Skin of body (tissue), 3 donors: Measurements from ENCODE around the gene NOTCH1. TPM values are rescaled to one million over a fixed set of nuclear protein-coding genes. Genes with fewer than 3 reads are reported as not detected.

Experiments
- DNase-seq: peaks from one replicate; lab custom pipeline; 2025; lab: John Stamatoyannopoulos, UW
- small RNA-seq: library from RNA; depleted of rRNA; stranded (forward); fragments of <200 nt; gene quantifications from one replicate; pipeline ENCODE3, GENCODE V24; 2014; ENCODE audit warnings: low replicate concordance
- total RNA-seq: library from RNA; depleted of rRNA; stranded (reverse); fragments of >200 nt; gene quantifications from one replicate; pipeline ENCODE4 v1.2.3, GENCODE V29; 2014

The NOTCH1 gene
- total RNA-seq, 1 donor from 2014 or later = 47.7 TPM

DNA sequence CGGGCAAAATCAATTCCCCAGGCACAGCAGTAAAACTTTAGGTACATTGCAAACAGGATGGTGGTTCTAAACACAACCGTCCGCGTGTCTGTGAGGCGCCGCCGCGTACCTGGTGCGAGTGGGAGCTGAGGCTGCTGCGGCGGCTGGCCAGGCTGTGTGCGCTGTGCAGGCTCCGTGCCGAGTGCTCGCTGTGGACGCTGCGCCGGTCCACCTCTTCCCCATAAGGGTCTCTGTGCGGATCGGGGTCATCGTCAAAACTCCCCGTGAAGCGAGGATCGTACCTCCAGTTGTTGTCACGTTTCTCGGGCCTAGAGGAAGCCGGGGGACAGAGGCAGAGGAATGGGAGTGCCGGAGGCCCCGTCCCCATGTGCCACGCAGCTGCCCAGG, 79.7 kb downstream of the NOTCH1 start:
- DNase-seq = no peak

DNA sequence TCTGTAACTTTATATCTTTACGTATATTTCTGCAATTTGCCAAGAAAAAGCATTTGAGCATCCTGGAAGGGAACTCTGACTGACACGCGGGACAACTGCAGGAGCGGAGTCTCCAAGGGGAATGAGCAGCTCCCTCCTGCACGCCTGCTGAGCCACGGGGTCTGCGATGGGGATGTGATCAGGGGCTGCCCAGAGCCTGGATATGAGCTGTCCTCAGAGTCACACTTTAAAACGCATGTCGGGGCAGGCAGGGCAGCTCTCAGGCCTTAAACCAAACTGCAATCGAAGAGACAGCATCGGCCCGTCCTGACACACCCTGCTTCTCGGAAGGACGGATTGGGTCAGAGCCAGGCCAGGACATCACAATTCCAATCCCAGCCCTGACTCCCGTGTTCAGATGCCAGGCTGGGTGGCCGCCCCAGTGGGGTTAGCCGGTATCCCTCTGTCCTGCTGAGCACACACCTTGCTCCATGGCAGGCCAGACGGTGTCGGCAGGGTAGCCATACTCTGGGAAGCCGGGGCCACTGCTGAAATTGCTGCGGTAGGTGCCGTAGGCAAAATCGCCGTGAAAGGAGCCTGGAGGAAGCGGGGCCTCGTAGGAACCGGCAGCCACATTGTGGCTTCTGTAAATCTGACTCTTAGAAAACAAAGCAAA, 80.2 kb downstream of the NOTCH1 start:
- no peak for DNase-seq

DNA sequence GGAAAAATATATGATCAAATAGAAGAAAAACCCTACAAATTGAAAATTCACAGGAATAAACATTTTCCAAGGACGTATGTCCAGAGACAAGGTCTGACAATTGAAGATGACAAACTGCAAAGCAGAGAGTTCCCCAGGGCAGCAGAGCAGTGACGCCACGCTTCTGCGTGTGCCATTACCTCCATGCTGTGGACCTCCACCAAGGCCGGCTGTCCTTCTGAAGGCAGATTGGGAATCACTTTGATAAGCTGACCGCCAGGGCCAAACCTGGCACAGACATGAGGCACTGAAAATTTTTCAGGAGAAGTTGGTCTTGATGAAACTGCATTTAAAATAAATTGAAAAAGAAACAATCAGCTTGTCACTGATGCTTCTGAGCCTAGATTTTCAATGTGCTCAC, 81.6 kb downstream of the NOTCH1 start:
- DNase-seq = no peak

DNA sequence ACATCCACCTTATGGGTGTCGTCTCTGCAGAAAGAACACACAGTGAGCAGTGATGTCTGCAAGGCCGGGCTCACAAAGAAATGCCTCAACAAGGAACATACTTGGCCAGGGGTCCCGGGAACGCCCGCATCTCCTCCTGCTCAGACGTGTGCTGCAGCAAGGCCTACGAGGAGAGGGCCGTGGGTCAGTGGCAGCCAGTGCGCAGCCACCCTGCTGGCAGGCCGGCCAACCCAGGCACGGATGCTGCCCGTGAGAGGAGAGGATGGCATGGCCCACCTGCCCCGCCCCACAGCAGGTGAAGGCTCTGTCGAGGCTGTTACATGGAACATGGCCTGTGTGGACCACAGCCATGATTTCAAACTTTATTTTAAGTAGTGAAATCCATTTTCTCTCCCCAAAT, 82.3 kb downstream of the NOTCH1 start:
- no peak for DNase-seq

DNA sequence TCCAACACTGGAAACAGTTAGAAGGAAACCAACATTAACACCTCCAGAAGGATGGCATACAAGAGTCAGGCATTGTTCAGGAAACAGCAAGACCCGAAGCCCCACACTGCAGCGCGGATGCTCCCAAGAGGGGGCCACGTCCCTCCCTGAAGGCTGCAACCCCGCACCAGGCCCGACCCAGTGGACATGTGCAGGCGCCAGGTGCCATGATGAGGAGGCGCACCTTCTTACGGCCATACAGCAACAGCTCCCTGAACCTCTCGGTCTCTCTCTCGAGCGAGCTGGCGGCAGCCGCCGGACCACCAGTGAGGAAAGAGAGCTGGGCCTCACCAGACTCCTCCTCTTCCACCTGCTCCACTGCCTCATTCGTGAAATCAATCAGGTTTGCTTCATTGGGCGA, 83.2 kb downstream of the NOTCH1 start:
- no peak for DNase-seq

DNA sequence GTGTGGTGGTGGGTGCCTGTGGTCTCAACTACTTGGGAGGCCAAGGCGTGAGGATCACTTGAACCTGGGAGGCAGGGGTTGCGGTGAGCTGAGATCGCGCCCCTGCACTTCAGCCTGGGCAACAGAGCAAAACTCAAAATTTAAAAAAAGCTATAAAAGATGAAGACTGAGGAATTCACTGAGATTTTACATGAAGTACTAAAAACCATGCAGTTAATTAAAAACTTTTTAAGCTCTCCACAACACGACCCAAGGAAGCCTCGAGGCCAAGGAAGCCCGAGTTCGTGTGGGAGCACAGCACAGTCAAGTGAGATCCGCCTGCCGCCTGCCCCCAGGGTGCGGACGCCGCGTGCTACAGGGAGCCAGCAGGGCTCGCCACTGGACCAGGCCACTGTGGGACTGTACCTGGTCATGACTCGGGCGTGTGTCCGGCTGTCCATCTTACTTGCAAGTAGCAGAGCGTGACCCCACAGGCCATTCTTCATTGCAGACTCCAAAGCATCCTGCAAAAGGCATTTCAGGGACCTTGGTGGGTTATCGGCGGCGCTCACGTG, 85.0 kb downstream of the NOTCH1 start:
- no peak for DNase-seq

DNA sequence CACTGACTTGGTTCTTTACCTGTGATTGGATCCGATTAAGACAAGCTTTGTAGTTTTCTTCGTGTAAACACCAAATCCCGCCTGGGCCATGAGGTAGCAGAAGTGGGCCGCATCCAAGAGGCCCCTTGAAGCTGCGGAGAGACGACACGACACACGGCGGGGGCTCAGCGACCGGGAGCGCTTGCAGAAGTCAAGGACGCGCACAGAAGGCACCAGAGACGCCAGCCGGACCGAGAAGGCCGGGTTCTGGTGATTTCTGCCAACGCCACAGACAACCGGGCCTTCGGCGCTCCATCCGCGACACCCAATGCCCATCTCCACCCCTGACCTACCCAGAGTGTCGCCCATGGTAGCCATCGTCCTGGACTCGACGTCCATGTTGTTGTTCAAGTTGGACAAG, 86.4 kb downstream of the NOTCH1 start:
- no peak for DNase-seq

DNA sequence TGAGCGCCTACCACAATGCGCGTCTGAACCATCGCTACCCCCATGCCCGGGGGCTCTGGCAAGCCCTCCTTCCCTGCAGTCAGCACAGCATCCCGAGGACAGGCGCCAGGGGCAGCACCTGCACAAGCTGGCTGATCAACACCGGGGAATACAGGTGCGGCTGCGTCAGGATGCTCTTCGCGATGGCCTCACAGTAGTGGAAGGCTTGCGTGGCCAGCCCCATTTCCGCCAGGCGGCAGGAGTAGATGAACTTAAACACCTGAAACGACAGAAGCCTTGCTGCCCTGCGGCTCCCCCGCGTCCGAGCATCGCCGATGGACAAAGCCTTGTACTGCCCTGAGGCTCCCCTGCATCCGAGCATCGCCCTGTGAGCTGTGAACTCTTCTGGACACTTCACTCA, 88.5 kb downstream of the NOTCH1 start:
- no peak for DNase-seq

DNA sequence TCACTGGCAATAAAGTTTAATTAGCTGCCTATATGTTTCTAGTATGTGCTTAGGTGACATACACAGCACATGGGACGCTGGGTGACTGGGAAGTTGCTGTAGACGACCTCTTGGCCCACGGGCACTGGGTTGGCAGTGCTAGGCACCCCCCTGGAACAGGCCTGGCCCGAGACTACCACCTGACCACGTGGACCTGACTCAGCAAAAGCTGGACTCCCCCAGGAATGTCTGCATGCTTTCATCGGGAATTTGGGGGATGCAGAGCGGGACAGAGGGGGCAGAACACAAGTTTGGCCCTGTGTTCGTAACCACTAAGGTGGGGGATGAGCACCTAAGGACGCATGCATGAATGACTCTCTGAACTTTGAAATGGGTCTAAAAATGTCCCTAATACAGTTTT, 89.6 kb downstream of the NOTCH1 start:
- no peak for DNase-seq

DNA sequence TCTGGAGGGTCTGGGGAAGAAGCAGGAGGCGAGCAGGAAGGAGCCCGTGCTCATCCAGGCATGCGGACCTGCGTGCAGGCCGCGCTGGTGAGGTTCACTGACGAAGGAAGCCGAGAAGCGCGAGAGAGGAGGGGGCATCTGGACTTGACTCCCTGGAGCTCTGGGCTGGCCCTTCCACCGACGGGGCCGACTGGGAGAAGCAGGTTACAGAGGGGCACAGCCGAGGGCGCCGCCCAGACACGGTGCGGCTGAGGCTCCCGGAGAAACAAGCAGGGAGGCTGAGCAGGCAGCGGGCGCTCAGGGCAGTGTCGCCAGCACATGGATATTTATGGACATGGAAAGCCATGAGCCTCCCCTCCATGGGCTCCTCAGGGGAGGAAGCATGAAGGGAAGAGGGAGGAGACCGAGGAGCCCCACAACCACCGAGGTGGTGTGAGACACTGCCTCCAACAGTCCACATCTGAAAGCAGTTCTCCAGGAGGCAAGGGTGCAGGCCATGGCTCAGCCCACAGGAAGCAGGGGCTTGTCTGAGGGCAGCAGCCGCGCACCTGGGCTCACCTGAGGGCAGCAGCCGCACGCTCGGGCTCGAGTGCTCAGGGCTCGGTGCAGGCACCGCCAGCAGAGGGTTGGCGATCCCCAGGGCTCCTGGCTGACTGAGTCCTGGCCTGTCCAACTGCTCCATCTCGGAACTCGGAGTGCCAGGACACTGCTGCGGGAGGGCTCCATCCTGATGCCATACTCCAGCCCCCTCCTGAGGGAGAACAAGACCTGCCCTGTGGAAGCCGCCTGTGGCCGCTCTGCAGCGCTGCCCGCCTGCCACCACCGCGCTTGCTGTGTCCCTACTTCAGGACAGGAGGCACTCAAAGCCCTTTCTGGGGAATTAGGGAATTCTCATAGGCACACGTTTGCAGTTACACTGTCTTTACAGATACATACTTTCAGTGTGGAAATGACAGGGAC, 90.5 kb downstream of the NOTCH1 start:
- no peak for DNase-seq

DNA sequence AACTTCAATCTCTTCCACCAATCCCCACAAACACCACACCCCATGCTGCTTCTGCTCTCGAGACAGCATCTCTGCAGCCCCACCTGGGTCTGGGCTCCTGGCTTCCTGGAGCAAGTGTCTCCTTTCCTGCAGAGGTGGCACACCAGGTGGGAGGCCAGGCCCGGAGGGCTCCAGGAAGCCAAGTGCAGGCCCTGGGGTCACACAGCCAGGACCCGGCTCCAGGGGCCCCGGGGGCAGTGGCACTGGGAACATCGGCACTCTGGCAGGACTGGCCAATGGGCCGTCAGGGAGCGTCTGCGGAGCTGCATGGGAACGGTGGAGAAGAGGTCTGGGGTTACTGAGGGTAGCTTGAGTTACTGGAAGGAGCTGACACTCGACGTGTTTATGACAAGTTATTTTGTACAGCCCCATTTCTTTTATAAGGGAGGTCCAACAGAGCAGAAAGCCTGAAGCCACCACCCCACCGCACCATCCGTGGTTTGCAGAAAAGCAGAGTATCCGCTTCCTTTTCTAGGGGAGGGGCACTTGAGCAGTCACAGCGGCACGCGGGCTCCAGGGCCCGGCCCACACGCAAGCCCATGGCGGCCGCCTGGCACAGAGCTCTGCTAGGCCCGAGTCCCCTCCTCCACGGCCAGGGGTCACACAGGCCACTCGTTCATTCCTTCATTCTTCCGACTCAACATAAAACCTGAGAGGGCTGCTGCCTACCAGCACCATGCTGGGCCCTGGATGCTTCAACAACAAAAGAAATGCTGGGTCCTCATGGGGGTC, 91.6 kb downstream of the NOTCH1 start:
- no peak for DNase-seq

DNA sequence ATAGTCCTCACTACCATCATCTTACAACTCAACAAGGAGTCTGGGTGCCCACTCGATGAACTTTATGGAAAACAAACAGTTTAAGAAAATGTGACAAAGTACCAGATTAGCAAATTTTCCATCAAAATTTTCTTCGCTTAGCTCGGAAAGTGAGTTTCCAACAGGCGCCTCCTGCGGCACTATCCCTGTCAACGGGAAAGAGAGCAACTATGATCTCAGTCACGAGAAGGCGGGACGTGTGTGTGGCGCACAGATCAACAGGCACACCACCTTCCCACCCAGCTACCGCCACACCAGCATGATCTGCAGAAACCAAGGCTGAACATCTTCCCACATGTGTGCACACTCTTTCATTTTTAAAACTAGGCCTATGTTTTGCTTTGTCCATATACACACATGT, 92.5 kb downstream of the NOTCH1 start:
- no peak for DNase-seq

DNA sequence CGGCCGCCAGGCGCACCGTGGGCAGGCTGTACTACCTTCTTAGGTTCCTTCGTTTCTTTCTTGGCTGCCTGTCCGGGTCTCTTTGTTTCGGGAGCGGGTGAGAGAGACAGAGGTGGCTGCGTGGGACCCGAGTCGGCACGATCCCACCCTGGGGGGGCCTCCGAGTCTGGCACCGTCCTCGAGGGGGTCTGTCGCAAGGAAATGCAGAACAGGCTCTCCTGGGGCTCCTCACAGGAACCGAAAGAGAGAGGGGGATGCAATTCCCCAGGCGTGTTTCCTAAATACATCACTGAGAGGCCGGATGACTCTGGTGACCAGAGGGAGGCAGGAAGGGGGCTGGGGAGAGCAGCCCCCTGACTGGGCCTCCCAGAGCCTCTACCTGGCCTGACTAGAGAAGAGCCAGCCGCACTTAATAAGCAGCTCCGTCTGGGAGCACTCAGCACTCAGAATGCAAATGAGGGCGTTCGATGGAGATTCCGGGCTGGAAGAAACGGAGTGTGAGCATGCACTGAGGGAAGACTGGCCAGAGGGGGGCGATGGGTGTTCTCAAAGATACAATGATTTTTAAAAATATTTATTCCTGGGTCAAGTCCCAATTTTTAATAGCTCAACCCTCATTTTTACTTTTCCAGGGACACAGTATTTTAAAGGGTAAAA, 94.5 kb downstream of the NOTCH1 start:
- DNase-seq = no peak

DNA sequence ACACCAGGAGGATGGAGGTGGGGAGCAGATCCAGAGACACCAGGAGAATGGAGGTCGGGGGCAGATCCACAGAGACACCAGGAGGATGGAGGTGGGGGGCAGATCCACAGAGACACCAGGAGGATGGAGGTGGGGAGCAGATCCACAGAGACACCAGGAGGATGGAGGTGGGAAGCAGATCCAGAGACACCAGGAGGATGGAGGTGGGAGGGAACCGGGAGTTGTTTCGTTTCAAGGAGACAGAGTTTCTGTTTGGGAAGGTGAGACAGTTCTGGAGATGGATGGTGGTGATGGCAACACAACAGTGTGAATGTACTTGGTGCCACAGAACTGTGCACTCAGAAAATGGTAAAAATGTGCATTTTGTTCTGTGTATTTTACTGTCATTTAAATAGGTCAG, 97.2 kb downstream of the NOTCH1 start:
- no peak for DNase-seq

DNA sequence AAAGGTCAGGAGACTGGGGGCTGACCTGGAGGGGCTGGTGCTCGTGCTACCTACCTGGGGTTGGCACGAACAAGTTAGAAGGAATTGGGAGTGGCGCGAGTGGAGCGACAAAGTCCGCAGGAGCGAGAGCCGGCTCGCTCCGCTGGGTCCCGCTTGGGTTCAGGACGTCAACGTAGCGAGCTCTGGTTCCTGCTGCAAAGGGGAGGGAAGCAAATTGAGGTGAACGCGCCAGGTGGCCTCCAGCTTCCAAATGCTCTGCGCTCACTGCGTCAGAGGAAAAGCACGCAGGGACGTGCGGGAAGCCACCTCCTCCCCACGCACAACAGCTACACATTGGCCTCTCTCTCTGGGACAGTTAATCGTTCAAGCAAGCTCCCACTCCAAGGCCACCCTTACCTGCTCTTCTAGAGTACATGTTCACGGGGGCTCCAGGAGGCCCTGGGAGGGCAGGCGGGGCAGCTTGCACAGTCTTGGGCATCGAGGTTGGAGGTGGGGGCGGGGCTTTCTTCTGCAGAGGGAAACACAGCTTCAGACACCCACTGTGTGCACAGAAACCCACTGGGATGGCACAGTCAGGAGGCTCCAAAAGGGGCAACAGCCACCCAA, 98.6 kb downstream of the NOTCH1 start:
- DNase-seq = no peak

DNA sequence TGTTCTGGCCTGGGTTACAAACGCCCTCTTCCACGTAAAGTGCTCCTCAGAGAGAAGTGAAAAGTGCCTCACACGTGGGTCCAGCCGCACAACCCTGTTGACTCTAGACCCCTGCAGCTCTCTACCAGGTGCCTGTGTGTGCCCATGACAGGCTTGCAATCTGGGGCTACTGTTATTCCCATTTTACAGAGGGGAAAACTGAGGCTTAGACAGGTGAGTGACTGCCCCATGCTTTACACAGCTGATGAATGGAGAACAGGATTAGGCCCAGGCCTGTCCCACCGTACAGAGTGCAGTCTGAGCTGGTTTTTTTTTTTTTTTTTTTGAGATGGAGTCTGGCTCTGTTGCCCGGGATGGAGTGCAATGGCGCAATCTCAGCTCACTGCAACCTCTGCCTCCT, 100.0 kb downstream of the NOTCH1 start:
- no peak for DNase-seq

Small RNA genes lying within 50 kb of the gene (small RNA-seq; reads per million reads assigned to genes)
- gene MIR4673 = not detected
- gene MIR4674 = not detected

Other genes with a start within 250 kb of the NOTCH1 start
- 0.10 TPM for gene CCDC187, start 242.0 kb downstream of the NOTCH1 start, total RNA-seq
- gene GPSM1, start 218.5 kb downstream of the NOTCH1 start, total RNA-seq = 18.6 TPM
- gene DNLZ, start 182.3 kb downstream of the NOTCH1 start, total RNA-seq = 5.1 TPM
- 3.0 TPM for gene CARD9, start 172.4 kb downstream of the NOTCH1 start, total RNA-seq
- gene SNAPC4, start 145.9 kb downstream of the NOTCH1 start, total RNA-seq = 5.7 TPM
- gene ENTR1, start 135.4 kb downstream of the NOTCH1 start, total RNA-seq = 21.4 TPM
- gene PMPCA, start 135.4 kb downstream of the NOTCH1 start, total RNA-seq = 26.2 TPM
- 4.8 TPM for gene INPP5E, start 106.2 kb downstream of the NOTCH1 start, total RNA-seq
- gene SEC16A, start 63.0 kb downstream of the NOTCH1 start, total RNA-seq = 26.5 TPM
- 29.0 TPM for gene EGFL7, start 116.9 kb upstream of the NOTCH1 start, total RNA-seq
- gene AGPAT2, start 141.4 kb upstream of the NOTCH1 start, total RNA-seq = 45.4 TPM
- 7.0 TPM for gene DIPK1B, start 166.5 kb upstream of the NOTCH1 start, total RNA-seq
- gene LCN10, start 196.9 kb upstream of the NOTCH1 start, total RNA-seq = not detected
- gene LCN6, start 202.5 kb upstream of the NOTCH1 start, total RNA-seq = not detected
- gene LCN8, start 212.2 kb upstream of the NOTCH1 start, total RNA-seq = 0.20 TPM
- not detected for gene LCN15, start 218.5 kb upstream of the NOTCH1 start, total RNA-seq
- 31.9 TPM for gene TMEM141, start 245.3 kb upstream of the NOTCH1 start, total RNA-seq